ENCODE data around the gene DEFB129.

Gene DEFB129

GRCh38 chr20:257419-257818 is 30.4 kb downstream of the DEFB129 start, which contains the start of gene DEFB132:
Gene DEFB132, plus strand, starts transcription at chr20:257724. Its CDS starts 55 bp downstream, at chr20:257779.
- DNase-seq, result no peak

DNA sequence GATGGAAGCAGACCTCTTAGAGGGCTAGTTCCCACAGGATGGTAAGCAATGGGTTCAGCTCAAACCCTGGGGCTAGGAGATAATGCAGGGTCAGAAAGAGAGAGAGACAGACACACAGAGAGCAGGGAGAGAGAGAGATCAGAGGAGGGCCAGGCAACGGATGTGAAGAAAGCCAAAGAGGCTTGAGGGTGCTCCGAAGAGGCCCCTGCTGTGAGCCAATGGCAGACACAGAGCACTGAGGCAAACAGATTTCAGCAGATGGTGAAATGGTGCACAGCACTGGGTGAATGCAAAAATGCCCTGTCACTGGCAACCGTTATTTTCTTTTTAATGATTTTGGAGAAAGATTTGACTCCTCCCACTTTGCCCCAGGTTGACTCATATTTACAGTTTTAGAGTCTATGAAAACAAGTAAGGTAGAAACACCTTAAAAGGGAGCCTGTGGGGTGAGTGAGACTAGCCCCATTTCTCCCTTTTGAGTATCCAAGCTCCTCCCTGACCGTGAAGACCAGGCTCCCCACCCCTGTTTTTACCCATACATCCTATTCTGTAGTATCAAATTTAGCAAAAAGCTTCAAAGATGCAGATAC is 31.3 kb downstream of the DEFB129 start:
- no peak for DNase-seq

DNA sequence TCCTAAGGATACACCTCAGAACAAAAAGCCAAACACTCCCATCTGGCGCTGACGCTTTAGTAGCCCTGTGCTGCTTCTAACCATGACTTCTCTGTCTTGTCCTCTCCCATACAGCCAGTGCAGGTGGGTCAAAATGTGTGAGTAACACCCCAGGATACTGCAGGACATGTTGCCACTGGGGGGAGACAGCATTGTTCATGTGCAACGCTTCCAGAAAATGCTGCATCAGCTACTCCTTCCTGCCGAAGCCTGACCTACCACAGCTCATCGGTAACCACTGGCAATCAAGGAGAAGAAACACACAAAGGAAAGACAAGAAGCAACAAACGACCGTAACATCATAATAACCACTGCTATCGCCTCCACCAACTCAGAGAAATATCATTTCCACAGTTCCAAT is 31.9 kb downstream of the DEFB129 start:
- no peak for DNase-seq

DNA sequence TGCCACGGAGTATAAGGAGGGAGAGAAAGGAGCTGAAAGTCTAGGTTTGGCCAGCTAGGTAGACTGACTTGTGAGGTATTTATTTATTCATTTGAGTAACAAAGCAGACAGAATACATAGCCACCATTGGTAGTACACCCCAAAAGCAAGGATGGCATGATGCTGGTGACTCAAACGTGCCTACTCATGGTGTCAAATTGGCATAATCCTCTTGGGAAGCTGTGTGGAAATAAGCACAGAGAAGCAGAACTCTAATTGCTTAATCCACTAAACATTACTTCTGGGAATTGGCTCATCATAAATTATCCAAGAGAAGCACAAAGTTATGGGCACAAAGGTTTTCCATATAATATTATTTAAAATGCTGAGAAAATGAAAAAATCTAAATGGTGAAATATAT is 32.9 kb downstream of the DEFB129 start:
- DNase-seq, result no peak

DNA sequence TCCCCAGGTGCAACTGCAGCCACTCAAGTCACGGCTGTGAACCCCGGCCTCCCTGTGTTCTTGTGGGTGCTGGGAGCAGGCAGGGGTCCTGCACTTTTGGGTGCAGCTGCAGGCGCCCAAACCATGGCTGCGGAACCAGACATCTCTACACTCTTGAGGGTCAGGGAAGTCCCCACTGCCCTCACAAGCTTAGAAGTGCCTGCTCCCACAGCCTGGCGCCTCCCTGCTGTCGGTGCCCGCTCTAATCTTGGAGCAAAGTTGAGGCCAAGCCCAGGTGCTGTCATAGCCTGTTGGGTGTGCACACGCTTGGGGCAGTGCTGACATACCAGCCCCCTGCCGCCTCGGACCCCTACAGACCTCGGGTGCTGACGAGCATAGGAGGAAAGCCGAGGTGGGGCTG is 36.6 kb downstream of the DEFB129 start:
- DNase-seq, result no peak

DNA sequence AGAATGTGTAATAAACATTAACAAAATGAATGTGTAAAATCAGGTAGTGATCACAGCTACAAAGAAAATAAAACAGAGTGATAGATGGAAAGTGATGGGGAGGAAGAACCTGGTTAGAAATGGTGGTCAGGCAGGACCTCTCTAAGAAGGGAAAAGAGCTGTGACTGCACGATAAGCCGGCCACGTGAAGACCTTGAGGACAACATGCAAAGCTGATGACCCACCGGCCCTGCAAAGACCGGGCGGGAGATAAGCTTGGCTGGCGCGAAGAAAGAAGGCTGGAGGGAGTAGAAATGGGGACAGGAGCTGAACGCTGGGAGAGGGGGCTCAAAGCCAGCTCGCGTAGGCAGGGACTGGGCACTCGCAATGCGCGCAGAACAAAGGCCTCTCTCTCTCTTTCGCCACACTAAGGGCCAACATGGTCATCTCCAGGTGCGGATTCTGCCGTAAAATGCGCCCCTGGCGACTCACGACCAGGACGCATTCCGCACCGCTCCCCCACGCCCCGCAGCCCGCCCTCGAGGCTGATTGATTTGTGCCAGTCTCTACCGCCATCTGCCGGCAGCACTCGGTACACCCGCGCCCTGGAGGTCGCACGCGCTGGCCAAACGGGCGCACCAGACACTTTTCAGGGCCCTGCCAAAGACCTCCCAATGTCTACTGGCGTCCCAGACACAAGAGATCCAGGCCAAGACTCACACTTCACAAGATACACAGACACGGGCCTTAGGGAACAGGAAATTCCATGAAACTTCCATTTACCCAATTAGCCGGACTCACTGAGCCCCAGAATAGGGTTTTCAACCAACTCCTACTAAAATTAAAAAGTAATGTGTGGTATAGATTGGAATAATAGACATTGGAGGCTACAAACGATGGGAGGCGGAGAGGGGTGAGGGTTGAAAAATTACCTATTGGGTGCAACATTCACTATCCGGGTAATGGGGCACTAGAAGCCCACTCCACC is 39.8 kb downstream of the DEFB129 start:
- peak; percentile 85 for DNase-seq

- DNase-seq, result no peak
Observed at GRCh38 chr20:270517-270916, 43.5 kb downstream of the DEFB129 start.

- no peak for DNase-seq
Observed at GRCh38 chr20:271069-271468, 44.0 kb downstream of the DEFB129 start.

DNA sequence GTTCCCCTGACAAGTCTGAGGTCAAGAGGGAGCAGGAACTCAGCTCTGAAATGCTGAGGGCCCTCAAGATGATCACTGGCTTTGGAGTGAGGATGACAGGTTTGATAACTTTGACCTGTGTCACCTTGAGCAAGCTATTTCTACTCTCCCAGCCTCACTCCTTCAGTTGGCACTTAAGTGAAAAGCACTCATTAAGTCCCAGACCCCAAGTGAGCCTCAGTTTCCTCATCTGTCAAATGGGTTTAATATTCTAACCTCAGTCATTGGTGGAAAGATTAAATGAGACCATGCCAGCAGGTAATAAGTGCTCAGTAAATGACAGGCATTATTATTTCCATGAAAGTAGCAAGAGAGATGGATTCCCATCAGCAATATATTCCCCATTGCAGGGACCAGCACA is 44.5 kb downstream of the DEFB129 start:
- DNase-seq, result no peak

DNA sequence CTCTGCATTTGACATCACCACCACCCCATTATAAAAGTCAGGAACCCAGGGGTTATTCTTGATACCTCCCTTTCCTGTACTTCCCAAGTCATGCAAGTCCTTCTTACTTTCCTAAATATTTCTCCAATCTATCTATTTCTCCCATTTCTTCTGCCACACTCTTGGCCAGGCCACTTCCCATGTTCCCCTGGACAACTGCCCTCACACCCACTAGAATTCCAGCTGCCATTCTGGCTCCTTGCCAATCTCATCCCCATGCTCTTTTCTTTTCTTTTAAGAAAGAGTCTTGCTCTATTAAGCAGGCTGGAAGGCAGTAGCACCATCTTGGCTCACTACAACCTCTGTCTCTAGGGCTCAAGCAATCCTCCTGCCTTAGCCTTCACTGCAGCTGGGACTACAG is 45.7 kb downstream of the DEFB129 start:
- no peak for DNase-seq

GRCh38 chr20:273884-274283 is 46.8 kb downstream of the DEFB129 start:
- DNase-seq, result no peak

DNA sequence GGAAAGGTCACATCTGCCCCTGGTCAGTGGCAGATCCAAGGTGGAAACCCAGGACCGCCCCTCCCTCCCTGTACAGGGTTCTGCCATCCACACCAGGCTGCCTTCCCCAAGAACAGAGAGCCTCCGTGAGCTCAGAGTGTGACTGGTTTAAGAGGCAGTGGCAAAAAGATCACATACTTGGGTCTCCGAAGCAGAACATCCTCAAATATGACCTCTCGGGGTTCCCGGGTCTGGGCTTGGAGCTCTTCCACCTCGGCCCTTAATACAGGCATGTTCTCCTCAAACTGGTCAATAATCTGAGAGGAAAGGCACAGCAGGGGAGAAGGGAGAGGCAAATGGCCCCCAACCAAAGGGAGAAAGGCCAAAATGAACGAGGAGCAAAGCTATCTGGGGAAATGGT is 48.7 kb downstream of the DEFB129 start:
- DNase-seq, result no peak

GRCh38 chr20:276620-277495 is 49.8 kb downstream of the DEFB129 start:
- DNase-seq, result no peak

GRCh38 chr20:277496-277781 is 50.4 kb downstream of the DEFB129 start:
- no peak for DNase-seq

GRCh38 chr20:278181-278580 is 51.1 kb downstream of the DEFB129 start:
- no peak for DNase-seq

- DNase-seq, result no peak
Observed at GRCh38 chr20:278607-279571, 51.8 kb downstream of the DEFB129 start.

Measured in midbrain (tissue), 1 donor.